PC-3 (cell line): ENCODE data around the gene PPP1R3D. TPM values are rescaled to one million over a fixed set of nuclear protein-coding genes. Genes with fewer than 3 reads are reported as not detected.

Experiments
- ATAC-seq: fragments of 200-7000 bp; cut with Tn5 transposase; 2 replicates; pipeline ENCODE4 v1.9.1; 2020; ENCODE audit warnings: mild to moderate bottlenecking, moderate library complexity
- BruUV-seq: library from RNA; stranded (reverse); fragments of 400-500 nt; replicated peaks from 2 replicates; lab custom pipeline; 2021; lab: Mats Ljungman, UMichigan
- CTCF ChIA-PET: fragments of 300-600 bp; sonication (Branson Sonifier 250); formaldehyde crosslinking; loops from one replicate; lab custom pipeline; 2022; ENCODE audit warnings: antibody characterized with exemption; lab: Charles Lee
- POLR2A ChIA-PET: fragments of 300-600 bp; sonication (Branson Sonifier 250); formaldehyde crosslinking; loops from one replicate; lab custom pipeline; 2022; ENCODE audit warnings: antibody characterized with exemption; ENCODE audit not compliant: unreplicated experiment; lab: Charles Lee
- DNase-seq: peaks from one replicate; pipeline ENCODE4 v3.0.0-alpha.2; 2015
- H2AFZ ChIP-seq: fragments of 300-600 bp; sonication (generic); 2 replicates; pipeline ENCODE4 v1.6.0; 2016; ENCODE audit warnings: antibody characterized with exemption, low read length
- H3F3A ChIP-seq: fragments of 300-600 bp; sonication (generic); one replicate; pipeline ENCODE4 v1.6.0; 2017; ENCODE audit warnings: antibody characterized with exemption, low read length, control low read depth, mild to moderate bottlenecking; ENCODE audit not compliant: unreplicated experiment
- H3K27ac ChIP-seq: fragments of 300-600 bp; sonication (generic); 2 replicates; pipeline ENCODE4 v1.5.1; 2016; ENCODE audit warnings: mild to moderate bottlenecking, low read length
- H3K27me3 ChIP-seq: fragments of 300-600 bp; sonication (generic); 2 replicates; pipeline ENCODE4 v1.6.1; 2016; ENCODE audit warnings: low read length, mixed read lengths
- H3K36me3 ChIP-seq: fragments of 300-600 bp; sonication (generic); 2 replicates; pipeline ENCODE4 v1.6.1; 2016; ENCODE audit warnings: low read depth, mixed run types, low read length, mixed read lengths
- H3K4me1 ChIP-seq: fragments of 300-600 bp; sonication (generic); 2 replicates; pipeline ENCODE4 v1.5.1; 2016; ENCODE audit warnings: low read length; ENCODE audit not compliant: insufficient read depth
- H3K4me2 ChIP-seq: fragments of 300-600 bp; sonication (generic); 2 replicates; pipeline ENCODE4 v1.6.0; 2016; ENCODE audit warnings: low read length
- H3K4me3 ChIP-seq: fragments of 300-600 bp; sonication (generic); 2 replicates; pipeline ENCODE4 v1.5.1; 2016; ENCODE audit warnings: mild to moderate bottlenecking, low read length, mixed read lengths
- H3K79me2 ChIP-seq: fragments of 300-600 bp; sonication (generic); 2 replicates; pipeline ENCODE4 v1.6.1; 2017; ENCODE audit warnings: low read length, mixed read lengths
- H3K9ac ChIP-seq: fragments of 300-600 bp; sonication (generic); 2 replicates; pipeline ENCODE4 v1.6.0; 2016; ENCODE audit warnings: mild to moderate bottlenecking, low read length
- H3K9me2 ChIP-seq: fragments of 300-600 bp; sonication (generic); replicated peaks from 2 replicates; pipeline ENCODE4 v1.6.1; 2016; ENCODE audit warnings: mixed run types, low read length, mixed read lengths
- H3K9me3 ChIP-seq: fragments of 300-600 bp; sonication (generic); 2 replicates; pipeline ENCODE4 v1.6.1; 2016; ENCODE audit warnings: low read length, mixed read lengths
- H4K20me1 ChIP-seq: fragments of 300-600 bp; sonication (generic); 2 replicates; pipeline ENCODE4 v1.6.1; 2016; ENCODE audit warnings: low read length, mixed read lengths
- CTCF ChIP-seq: fragments of 300-600 bp; sonication (generic); conservative IDR thresholded peaks from 2 replicates; pipeline ENCODE4 v1.5.1; 2017; ENCODE audit warnings: antibody characterized with exemption, low read depth, mild to moderate bottlenecking, low read length
- EZH2 ChIP-seq: fragments of 300-600 bp; sonication (generic); IDR thresholded peaks from one replicate; pipeline ENCODE4 v1.6.1; 2017; ENCODE audit warnings: antibody characterized with exemption, mild to moderate bottlenecking, low read length; ENCODE audit not compliant: unreplicated experiment
- EZH2phosphoT487 ChIP-seq: fragments of 300-600 bp; sonication (generic); IDR thresholded peaks from 2 replicates; pipeline ENCODE4 v1.6.1; 2018; ENCODE audit warnings: mild to moderate bottlenecking, antibody characterized with exemption, low read length, borderline replicate concordance
- intact Hi-C: fragments of 100-400 bp; cut with micrococcal nuclease; formaldehyde crosslinking; loops from 2 replicates; pipeline ENCODE4 v1.9.0; 2023
- total RNA-seq: library from RNA; depleted of rRNA; stranded (reverse); fragments of >200 nt; gene quantifications from 2 replicates; pipeline ENCODE4 v1.2.3, GENCODE V29; 2014

PPP1R3D gene
- total RNA-seq, 1 experiment from 2014 or later, result 6.3 TPM

- H3K79me2 ChIP-seq, result no peaks in the 10 kb centered on the region
- CTCF ChIA-PET, result no interaction called here
Measured at GRCh38 chr20:59971428-59971827, 31.3 kb upstream of the PPP1R3D start.

GRCh38 chr20:59966428-59966827 lies 26.3 kb upstream of the PPP1R3D start:
- CTCF ChIA-PET, result no interaction called here
- Histone ChIP-seq H3K4me1 (peaks cover 16% of the 10 kb centered on the region), H3K4me3 (no peak overlapping the region), H3K27me3 (no peaks in the 10 kb centered on the region), H3K4me2 (no peak overlapping the region), H3K9me2 (no peaks in the 10 kb centered on the region), H4K20me1 (no peaks in the 10 kb centered on the region), H3K9me3 (no peaks in the 10 kb centered on the region), H3K36me3 (no peaks in the 10 kb centered on the region), H3K79me2 (no peaks in the 10 kb centered on the region), H3F3A (no peaks in the 10 kb centered on the region), H3K9ac (no peak overlapping the region), H2AFZ (no peak overlapping the region), H3K27ac (no peak overlapping the region)
- POLR2A ChIA-PET, result no interaction called here
- DNase-seq, result no peak
- intact Hi-C loops, result no loop called here
- TF ChIP-seq EZH2 (no peak), EZH2phosphoT487 (no peak), CTCF (no peak)
- no peak for ATAC-seq
- BruUV-seq, result no TSS peak

More at GRCh38 chr20:59971428-59971827, 31.3 kb upstream of the PPP1R3D start:
- no peaks in the 10 kb centered on the region for H3K9me3 ChIP-seq
- POLR2A ChIA-PET, result no interaction called here
- H2AFZ ChIP-seq, result no peak overlapping the region
- TF ChIP-seq EZH2phosphoT487 (no peak), EZH2 (no peak), CTCF (no peak)
- peaks cover 27% of the 10 kb centered on the region for H3K4me1 ChIP-seq
- no peak overlapping the region for H3K4me3 ChIP-seq
- no peaks in the 10 kb centered on the region for H3K36me3 ChIP-seq
- H3K9ac ChIP-seq, result peak overlapping the region; percentile 5; the same call in 1 of the 2 replicates
- no peaks in the 10 kb centered on the region for H3K27me3 ChIP-seq
- intact Hi-C loops, result no loop called here
- peak; percentile 16 for DNase-seq
- no TSS peak for BruUV-seq
- no peaks in the 10 kb centered on the region for H3K9me2 ChIP-seq
- no peaks in the 10 kb centered on the region for H4K20me1 ChIP-seq
- no peak for ATAC-seq
- peak overlapping the region; percentile 58 for H3K4me2 ChIP-seq
- H3F3A ChIP-seq, result no peaks in the 10 kb centered on the region
- peak overlapping the region; percentile 75 for H3K27ac ChIP-seq

GRCh38 chr20:59962155-59962554 lies 22.1 kb upstream of the PPP1R3D start:
- Histone ChIP-seq H3K4me1 (peaks cover 12% of the 10 kb centered on the region; the same call in 1 of the 2 replicates), H3K27ac (no peak overlapping the region), H3K4me3 (no peak overlapping the region), H3F3A (no peaks in the 10 kb centered on the region), H4K20me1 (no peaks in the 10 kb centered on the region), H3K79me2 (no peaks in the 10 kb centered on the region), H3K9me3 (no peaks in the 10 kb centered on the region), H3K9ac (no peak overlapping the region), H3K4me2 (no peak overlapping the region), H3K27me3 (no peaks in the 10 kb centered on the region), H3K9me2 (no peaks in the 10 kb centered on the region), H3K36me3 (no peaks in the 10 kb centered on the region), H2AFZ (no peak overlapping the region)
- TF ChIP-seq CTCF (no peak), EZH2 (no peak), EZH2phosphoT487 (no peak)
- no peak for DNase-seq
- intact Hi-C loops, result no loop called here
- no peak for ATAC-seq
- ChIA-PET POLR2A (no interaction called here), CTCF (no interaction called here)
- no TSS peak for BruUV-seq
